DMS 273 (cell line): ENCODE measurements around the gene SCD5.
"Not testable (repeated sequence)": the region's sequence is repeated elsewhere in the genome, so short reads cannot be mapped to it uniquely, and the experiment has no call there.

Source experiments
- DNase-seq: peaks from one replicate; lab custom pipeline; 2025; ENCODE audit not compliant: unreplicated experiment; lab: John Stamatoyannopoulos, UW

SCD5 gene

DNA sequence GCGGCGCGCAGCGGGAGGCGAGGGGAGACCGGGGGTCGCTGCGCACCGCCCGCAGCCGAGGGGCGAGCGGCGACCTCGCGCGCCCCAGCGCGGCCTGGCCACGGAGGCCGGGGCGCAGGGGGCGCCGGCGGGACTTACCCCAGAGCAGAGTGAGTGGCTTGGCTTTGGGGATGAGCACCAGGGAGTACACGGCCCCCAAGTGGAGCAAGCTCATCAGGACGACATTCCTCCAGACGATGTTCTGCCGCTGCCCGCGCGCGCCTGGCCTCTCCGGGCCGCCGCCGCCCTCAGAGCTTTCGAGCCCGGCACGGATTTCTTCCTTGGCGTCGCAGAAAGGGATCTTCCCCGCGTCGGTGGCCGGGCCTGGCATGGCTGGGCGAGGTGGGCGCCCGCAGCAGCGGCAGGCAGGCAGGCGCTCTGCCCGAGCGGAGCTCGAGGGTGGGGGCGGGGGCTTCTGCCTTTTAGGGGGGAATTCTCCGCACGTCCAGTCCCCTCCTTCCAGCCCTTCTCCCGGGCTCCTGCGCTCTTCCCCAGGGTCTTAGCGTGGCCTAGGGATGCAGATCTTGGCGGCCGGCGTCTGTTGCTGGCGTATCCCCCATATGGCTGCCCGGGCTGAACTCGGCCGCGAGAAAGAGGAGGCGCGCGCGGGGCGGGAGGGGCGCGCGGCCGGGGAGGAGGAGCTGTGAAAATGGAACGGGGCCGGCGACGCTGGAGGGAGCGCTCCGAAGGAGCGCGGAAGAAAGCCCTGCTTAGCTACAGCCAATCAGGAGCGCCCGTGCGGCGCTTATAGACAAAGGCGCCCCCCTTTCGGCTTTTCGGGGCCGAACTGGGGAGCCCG lies at the start of gene SCD5:
Gene SCD5 (minus strand): TSS at position 629 of the 838 bp plus-strand sequence. CDS start 259 bp downstream, at position 370.
- DNase-seq, result peak; percentile 89

DNA sequence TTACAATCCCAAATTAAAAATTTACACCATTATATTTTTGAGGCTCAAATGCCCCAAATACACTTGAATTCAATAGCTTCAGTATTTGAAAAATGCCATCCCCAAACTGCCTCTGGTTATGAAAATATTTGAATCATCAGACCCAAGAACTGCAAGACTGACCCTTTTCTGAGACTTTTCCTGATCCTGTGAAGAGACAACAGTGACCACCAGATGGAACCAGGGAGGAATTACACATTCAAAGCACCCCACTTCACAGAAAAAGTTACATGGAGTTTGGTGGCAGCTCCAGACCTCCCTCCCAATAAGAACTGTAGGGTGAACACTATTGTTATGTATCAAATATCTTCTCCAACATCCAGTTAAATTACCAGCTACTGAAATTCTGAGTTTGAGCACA lies 44.0 kb upstream of the SCD5 start:
- peak; percentile 9 for DNase-seq

DNA sequence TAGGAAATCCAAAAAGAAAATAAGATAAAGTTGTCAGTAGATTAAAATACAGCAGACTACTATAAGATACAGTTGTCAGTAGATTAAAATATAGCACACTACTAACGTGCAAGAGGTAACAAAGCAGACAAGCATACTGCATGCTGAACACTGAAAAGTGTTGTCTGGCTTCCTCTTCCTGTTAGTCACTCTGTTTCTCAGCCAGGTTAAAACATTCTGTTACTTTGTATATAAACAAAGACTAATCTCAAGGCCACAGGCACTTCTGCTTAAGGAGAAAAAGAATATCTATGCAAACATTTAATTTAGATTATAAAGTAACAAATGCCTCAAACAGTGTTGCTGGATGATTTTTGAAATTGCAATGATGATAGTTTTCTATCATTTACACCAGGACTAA lies 41.0 kb upstream of the SCD5 start:
- DNase-seq, result no peak

GRCh38 chr4:82833696-82834313 lies 35.2 kb upstream of the SCD5 start:
- DNase-seq, result no peak

DNA sequence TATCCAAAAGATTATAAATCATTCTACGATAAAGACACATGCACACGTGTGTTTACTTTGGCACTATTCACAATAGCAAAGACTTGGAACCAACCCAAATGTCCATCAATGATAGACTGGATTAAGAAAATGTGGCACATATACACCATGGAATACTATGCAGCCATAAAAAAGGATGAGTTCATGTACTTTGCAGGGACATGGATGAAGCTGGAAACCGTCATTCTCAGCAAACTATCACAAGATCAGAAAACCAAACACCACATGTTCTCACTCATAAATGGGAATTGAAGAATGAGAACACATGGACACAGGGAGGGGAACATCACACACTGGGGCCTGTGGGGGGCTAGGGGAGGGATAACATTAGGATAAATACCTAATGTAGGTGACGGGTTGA lies 34.5 kb upstream of the SCD5 start:
- DNase-seq, result not testable (repeated sequence)

GRCh38 chr4:82825425-82825824 lies 26.8 kb upstream of the SCD5 start:
- no peak for DNase-seq

DNA sequence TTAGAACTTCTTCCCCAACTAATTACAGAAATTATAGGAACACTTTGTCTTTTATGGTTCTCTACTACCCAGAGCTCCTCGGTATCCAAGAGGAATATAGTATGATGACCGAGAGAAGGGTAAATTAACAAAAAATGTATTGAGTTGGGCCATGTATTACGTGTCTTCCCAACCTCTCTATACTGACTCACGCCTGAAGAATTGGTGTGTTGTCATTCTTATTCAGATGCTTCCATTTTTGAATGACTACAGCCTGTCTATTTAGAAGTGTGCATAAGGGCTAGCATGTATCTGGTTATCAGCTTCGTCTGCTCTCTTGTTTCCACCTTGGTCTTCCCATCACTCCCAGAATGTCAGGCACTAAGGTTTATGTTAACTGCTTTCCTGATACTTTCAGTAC lies 24.5 kb upstream of the SCD5 start:
- DNase-seq, result no peak

DNA sequence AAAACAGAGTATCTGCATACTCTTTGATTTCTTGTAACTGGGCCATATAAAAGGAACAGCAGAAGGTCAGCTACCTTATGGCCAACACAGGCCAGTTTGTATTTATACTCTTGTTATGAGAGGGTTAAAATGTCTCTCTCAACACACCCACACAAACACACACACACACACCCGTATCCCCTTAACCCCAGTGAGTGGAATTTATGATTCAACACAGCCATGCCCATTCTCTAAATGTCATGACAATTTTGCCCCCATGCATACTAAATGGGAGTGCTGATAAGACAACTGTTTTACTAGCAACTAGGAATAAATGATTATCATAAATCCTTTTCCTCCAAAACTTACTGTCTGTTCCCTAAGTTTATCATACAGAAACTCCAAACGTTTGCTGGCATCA lies 22.1 kb upstream of the SCD5 start:
- DNase-seq, result no peak

GRCh38 chr4:82818664-82819662 lies 20.4 kb upstream of the SCD5 start:
- DNase-seq, result no peak

GRCh38 chr4:82816874-82817273 lies 18.3 kb upstream of the SCD5 start:
- not testable (repeated sequence) for DNase-seq

DNA sequence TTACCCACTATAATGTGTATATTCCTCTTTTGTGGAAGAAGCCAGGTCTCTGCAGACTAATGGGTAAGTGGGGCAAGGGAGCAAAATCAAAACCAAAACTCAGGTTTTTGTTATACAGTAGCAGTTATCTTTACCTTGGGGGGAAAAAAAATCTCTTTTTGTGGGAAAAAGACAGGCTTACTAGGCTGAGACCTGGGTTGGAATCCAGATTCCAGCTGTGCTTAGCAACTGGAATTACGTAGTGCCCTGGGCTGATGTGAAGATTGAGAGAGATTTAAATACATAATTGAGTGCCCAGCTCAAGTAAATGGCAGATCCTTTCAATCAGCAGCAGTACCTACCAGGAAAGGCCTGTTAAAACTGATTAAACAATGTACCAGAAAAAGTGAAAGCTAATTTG lies 15.4 kb upstream of the SCD5 start:
- DNase-seq, result no peak

GRCh38 chr4:82811838-82812341 lies 13.3 kb upstream of the SCD5 start:
- DNase-seq, result peak; percentile 27

GRCh38 chr4:82811392-82811791 lies 12.8 kb upstream of the SCD5 start:
- DNase-seq, result no peak

- DNase-seq, result no peak
Observed at GRCh38 chr4:82810176-82810575, 11.6 kb upstream of the SCD5 start.

DNA sequence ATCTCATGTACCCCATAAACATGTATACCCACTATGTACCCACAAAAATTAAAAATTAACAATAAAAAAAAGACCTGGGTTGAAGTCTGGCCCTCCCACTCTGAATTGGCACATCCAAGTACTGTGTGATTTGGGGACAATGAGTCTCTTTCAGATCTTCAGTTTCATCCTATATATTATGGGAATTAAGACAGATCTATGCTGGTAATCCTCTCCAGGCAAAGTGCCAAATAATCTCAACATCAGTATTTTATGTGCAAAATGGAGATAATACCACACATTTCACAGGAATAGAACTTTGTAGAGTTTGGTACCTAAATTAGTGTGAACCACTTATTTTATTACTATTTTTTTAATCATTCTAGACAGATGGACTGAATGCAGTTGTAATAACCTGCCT lies 11.0 kb upstream of the SCD5 start:
- DNase-seq, result no peak

DNA sequence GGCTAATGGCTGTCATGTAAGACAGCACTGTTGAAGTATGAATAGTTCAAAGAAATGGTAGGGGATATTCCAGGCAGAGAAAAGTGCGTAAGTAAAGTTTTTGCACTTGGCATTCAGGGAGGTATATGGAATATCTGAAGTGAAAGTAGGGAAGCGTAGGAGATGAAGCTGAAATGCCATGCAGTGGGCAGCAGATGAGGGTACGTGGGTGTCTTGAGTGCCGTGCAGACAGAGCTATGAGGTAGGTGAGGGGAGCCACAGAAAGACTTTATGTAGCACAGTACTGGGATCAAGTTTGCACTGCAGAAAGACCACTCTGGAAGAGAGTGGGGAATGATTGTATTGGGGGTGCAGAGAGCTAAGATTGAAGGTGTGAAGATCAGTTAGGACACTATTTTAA lies 5.2 kb upstream of the SCD5 start:
- no peak for DNase-seq

DNA sequence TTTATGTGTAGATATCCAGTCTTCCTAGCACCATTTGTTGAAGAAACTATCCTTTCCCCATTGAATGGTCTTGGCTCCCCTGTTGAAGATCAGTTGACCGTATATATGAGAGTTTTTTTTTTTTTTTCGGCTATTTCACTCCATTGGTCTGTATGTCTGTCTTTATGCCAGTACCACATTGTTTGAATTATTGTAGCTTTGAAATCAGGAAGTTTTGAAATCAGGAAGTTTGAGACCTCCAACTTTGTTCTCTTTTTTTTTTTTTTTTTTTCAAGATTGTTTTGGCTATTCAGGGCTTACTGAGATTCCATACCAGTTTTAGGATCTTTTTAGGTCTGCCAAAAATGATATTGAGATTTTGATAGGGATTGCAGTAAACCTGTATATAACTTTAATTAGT lies 4.3 kb upstream of the SCD5 start:
- no peak for DNase-seq

GRCh38 chr4:82801910-82802521 lies 3.4 kb upstream of the SCD5 start:
- DNase-seq, result peak; percentile 34

- peak; percentile 71 for DNase-seq
Observed at GRCh38 chr4:82799006-82799881, 648 bp upstream of the SCD5 start.
